Activated CD8-positive, alpha-beta memory T cell treated with anti-CD3 and anti-CD28 coated beads, Interleukin-2, amount 50 U/mL, for 4 hours (primary cell): ENCODE measurements around the gene CFAP65.

Experiments
- DNase-seq: peaks from one replicate; pipeline ENCODE4 v3.0.0-alpha.2; 2020

The CFAP65 gene

DNA sequence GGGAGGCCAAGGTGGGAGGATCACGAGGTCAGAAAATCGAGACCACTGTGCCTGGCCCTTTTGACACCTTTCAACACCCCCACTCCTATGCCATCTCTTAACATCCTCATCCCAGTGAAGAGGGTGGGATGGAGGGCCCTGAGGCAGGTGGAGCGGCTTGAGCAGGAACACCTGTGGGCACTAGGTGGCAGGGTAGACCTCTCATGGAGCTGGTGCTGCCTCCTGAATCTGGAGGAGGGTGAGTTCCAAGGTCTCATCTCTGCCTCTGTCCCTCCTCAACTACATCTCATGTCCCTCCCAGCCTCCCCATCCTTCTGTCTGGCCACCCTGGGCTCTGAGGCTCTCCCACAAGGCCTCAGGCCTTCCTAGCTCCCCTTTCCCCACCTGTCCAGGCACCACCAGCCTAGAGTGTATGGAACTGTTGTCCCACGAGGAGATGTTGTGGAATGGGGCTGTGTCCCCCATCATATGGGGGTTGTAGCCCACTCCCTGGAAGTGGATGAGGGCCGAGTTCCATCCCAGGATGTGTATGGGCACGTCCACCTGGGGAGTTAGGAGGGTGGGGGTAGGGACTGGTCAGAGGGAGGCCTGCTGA lies 31.1 kb downstream of the CFAP65 start:
- DNase-seq: no peak

DNA sequence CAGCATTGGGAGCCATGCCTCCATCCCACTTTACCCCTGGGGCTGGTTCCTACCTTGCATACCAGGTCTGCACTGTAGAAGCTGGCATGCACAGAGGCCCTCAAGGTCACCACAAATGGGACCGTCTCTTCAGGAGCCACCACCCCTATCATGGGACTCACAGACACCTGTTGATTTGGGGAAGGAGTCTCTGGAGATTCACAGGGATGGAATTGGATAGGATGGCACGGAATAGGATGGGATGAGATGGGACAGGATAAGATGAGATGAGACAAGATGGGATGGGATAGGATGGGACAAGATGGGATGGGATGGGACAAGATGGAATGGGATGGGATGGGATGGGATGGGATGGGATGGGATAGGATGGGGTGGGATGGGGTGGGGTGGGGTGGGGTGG lies 32.0 kb downstream of the CFAP65 start:
- DNase-seq: no peak

DNA sequence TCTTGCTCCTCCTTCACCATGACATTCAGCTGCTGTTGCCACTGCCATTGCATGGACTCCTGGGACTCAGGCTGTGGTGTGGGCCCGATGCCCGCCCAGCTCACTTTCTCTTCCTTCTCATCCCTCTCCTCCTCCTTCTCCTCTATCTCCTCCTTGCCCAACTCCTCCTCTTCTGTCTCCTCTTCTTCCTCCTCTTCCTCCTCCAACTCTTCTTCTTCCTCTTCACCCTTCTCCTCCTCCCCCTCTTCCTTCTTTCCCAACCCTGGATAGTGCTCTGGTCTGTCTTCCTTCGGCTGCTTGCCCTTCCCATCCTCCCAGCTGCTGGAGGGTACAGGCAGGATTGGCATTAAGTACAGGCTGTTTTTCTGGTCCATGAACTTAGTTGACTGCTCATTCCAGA lies 37.3 kb downstream of the CFAP65 start:
- DNase-seq: no peak

DNA sequence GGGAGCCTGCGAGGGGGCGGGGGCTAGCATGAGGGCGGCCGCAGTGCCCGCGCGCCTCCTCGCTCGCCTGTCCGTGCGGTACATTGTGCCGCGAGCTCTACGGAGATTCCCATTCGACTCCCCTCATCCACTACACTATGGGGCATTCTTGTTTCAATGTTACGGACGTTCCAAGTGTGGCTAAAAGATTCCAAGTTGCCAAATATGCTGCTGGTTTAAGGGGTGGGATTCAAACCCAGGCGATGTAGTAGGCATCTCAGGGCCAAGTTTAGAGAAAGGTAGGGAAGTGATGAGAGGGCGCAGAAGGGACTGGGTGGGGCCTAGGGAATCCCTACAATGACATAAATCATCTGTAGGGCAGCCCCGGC lies 38.1 kb downstream of the CFAP65 start:
- DNase-seq: no peak

DNA sequence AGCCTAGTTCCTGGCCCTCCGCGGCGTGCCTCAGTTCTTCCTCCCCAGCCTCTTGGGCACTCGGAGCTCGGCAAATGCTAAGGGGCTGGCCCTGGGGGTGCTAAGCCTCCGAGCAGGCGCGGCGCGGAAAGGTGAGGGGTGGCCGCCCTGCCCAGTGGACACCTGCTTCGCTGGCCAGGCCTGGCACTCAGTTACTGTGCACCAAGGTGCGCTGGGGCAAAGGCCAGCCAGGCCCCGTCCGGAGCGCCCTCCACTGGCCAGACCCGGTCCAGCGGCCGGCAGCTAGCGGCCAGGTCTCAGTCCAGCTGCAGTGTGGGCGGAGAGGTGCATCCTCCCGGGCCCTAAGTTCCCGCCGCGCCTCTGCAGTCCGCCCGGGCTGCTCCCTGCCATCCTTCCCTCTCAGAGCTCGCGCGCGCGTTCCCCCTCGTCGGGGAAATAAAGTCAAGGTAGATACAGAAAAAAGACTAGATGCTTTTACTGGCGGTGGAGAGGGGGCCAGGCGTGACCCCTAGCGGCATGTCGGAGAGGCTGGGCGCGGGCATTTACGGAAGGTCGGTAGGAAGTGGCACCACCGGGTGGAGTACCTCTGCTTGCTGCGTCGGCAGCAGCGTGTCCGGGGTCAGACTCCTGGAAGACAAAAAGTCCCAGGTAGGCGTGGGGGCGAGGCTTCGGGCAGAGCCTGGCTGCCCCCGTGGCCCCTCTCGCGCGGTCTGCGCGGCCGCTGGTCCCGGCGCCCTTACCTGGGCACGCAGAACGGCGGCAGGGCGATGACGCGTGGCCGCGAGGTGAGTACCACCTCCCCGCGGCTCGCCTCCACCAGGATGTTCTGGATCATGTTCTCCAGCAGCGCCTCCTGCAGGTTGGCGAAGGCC lies 38.7 kb downstream of the CFAP65 start:
- no peak for DNase-seq

DNA sequence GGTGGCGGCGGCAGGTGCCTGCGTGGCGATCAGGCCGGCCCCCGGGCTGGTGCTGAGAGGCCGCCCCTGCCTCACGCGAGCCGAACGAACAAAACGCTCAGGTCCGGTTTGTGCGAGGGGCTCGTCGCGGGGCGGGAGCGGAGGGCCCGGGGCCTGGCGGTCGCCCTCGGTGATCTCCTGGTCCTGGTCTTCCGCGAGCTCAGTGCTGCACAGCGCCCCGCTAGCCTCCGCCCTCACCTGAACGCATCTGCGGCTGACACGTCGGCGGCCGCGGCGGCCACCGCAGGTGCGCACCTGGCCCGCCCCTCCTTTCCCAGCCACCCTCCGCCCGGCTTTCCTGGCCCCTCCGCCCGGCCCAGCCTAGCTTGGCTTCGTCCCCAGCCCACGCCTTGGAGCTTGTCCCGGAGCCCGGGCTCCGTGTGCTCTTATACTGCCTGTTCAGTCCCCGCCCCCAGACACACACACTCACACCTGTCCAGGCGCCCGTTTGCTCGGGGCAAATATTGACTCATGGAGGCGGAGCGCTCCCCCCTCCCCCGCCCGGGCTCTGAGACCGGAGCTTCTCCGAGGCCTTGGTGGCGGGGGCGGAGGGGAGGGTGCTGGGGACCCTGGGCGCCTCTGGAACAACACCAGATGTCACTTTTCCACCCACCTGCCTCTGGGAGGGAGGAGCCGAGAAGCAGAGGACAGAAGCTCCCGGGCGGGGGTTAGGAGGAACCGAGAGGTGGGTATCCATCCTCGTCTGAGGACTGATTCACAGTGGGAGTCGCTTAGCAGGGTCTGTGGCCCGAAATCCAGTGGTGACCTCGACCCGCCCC lies 39.5 kb downstream of the CFAP65 start:
- DNase-seq: peak; percentile 59

DNA sequence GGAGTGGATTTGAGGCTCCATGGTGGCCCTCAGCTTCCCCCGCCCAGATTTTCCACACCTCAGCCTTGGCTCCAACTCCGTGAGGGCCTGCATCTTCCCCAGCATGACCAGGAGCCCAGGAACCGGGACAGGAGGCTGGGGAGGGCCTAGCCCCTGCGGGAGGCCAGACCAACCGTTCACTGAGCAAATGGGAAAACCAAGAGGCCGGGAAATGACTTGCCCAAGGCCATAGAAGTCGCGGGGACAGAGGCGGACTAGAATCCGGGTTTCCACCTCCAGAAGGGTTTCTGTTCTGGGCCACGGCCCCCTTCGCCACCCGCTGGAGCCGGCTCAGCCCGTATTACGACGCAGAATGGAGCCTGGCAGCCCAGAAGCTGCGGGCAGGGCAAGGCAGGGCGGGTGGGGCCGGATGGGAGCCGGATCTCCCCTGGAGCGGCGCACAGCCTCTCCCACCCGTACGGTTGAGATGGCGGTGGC lies 40.2 kb downstream of the CFAP65 start:
- no peak for DNase-seq

DNA sequence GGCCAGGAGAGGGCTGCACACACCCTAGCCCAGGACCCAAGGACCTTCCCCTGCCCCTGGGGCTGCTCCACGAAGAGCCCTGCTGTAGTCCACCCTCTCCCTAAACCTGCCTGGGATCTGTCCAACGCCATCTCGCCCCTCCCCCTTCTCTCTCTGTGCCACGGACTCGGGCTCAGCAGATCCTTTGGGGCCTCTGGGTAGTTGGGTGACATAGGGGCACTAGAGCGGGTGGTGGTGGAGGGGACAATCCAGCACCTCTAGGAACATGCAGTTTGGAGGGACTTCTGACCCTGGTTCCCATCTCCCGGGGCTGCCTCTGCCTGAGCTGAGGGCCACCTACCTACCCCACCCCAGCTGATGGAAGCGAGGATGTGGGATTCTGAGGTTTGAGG lies 40.8 kb downstream of the CFAP65 start:
- DNase-seq: no peak

DNA sequence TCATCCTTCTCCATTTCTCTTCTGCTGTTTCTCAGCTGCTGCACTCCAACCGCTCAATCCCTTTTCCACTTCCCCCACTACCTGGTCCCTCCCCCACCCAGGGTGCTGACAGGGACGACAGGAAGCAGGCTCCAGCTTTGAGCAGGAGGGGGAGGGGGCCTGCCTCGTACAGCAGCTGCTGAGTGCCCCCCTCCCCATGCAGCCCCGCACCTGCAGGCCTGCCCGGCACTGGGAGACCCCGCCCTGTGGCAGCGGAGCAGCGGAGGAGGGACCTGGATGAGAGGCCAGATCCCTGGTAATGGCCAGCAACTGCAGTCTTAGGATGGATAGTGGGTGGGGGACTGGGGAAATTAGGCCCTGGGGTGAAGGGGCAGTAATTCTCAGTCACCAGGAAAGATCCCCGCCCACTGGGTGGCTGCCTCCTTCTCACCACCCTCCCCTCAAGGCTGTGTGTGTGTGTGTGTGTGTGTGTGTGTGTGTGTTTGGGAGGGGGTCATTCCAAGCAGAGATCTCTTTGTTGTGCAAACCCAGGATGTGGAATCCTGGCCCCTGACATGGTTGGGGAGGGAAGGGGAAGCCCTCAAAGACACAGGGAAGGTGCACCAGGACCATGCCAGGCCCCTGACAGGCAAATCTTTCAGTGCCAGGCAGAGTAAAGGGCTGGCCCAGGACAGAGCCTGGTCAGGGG lies 41.3 kb downstream of the CFAP65 start:
- DNase-seq: no peak

DNA sequence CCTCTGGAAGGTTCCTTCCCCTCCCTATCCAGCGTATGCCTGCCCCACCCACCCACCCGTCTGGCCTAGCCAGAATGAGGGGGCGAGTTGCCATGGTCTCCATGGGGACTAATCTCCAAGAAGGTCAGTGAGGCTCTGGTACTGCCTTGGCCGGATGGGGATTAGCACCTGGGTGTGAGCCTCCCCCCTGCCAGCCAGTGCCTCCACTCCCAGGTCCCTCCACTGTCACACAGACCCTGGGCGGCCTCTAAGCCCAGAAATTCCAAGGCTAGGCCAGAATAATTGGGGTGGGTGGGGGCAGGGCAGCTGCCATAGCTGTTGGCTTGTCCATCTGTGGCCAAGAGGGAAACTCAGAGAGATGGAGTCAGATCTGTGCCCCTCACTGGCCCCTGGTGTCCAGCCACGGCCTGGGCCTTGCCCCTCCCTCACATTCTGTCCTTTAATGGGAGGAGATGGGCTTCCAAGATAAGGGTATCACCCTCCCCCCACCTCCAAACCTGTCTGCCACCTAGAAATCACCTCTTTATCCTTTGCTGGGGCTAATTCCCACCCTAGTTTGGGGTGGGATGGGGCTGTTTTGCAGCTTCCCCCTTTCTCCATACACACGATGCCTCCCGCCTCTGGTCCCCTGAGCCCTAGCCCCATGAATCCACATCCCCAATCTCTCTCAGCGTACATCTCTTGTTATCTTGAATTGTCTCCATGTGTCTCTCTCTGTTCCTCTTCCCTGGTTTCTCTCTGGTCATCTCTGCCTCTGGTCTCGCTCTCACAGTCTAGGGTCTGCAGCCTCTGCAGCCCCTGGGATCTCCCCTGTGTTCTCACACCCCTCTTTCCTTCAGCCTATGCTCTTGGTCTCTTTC lies 42.1 kb downstream of the CFAP65 start:
- no peak for DNase-seq

DNA sequence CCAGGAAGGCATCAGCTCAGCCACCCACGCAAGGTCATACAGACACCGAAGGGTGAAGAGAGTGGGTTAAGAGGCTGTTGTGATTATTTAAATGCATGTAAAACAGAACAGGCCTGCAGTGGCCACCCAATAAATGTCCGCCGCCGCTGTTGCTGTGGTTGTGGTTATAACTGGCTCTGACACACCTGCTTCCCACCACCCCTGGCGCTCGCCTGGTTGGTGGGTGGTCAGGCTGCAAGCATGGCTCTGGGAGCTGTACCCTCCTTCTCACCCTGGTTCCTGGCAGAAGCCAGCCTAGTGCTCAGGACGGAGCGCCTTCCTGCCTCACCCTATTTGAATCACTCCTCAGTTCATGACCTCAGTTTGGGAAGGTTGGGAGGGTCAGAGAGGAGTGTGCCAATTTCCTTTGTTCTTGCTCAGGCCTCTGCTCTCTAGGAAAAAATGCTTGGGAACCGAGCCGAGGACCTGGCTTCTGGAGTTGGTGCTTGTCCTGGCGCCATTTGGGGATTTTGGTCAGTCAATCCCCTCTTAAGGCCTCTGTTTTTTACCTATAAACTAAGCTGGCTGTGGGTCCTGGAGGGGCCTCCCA lies 42.8 kb downstream of the CFAP65 start:
- DNase-seq: no peak

DNA sequence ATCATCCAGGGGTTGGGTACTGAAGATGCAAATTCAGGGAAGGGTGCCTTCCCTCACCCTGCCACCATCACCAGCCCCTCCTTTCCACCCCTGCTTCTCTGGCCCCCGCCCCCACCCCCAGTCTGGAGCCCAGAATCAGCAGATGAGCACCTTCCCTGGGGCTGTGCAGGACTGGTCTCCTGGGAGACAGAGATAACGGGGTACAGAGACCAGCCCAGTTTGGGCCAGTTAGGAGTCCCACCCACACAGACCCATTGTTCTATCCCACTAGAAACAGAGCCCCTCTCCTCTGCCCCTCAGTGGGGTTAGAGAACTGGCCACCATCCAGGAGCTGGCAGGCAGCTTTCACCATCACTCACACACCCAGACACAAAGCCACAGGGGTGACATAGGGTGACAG lies 43.6 kb downstream of the CFAP65 start:
- DNase-seq: no peak

DNA sequence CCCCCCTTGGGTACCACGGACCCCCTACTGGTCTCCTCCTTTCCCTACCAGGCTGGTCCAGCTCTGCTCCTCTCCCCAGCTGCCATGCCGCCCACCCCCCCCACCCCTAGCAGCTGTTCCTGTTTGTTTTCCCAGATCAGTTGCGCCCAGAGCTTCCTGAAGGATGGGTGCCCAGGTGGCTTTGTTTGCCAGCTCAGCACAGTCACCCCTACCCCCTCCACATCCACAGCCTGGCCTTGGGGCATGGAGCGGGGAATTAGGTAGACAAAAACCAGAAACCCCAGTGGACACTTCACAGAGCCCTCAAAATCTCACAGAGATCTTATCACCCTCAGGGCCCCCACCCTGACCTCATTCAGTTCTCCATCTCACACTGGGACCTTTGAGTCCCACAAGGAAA lies 44.4 kb downstream of the CFAP65 start:
- no peak for DNase-seq

DNA sequence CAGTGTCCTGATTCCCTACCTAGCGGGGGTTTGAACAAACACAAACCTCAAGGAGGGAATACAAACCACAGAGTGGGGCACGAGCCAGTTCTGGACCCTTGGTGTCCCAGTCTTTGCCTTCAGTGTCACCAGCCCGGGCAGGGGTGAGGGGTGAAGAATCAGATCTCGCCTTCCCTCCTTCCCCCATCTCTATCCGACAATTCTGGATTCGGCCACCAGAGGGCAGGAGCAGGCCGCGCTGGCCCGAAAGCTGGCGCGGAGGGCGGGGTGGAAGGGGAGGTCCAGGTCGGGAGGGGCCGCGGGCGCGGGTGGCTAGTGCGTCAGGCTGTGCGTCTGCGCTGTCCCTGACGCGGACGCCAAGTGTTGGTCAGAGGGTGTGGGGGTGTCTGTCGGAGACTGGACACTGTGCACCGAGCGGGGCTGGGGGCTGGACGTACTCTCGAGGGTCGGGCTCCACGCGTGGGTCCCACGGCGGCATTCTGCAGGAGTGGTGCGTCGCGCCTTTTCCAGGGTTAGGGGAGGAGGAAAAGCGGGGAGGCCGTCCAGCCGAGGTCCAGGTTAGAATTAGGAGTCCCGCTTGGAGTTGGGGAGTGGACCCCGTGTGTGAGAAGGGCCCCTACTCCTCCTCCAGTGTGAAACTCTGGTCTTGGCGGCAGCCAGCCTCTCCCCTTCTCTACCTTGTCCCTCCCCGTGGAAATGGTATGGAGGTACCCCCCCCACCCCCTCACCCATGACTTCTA lies 45.2 kb downstream of the CFAP65 start:
- peak; percentile 79 for DNase-seq

DNA sequence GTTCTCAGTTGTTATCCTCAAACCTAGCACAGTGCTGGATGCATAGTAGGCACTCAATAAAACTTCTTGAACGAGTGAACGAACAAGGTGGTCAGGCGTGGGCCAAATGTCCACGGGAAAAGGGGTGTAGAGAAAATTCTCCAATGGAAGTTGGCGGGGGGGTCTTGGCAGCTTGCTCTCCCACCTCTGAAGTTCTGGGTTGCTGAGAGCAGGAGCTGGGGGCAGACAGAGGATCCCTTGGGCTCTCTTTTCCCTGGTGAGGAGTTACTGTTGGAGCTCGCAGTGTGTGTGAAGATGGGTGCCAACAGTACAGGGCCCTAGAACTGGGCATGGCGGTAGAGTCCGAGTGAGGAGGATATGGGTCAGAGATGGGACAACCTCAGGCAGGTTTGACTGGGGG lies 45.8 kb downstream of the CFAP65 start:
- no peak for DNase-seq

DNA sequence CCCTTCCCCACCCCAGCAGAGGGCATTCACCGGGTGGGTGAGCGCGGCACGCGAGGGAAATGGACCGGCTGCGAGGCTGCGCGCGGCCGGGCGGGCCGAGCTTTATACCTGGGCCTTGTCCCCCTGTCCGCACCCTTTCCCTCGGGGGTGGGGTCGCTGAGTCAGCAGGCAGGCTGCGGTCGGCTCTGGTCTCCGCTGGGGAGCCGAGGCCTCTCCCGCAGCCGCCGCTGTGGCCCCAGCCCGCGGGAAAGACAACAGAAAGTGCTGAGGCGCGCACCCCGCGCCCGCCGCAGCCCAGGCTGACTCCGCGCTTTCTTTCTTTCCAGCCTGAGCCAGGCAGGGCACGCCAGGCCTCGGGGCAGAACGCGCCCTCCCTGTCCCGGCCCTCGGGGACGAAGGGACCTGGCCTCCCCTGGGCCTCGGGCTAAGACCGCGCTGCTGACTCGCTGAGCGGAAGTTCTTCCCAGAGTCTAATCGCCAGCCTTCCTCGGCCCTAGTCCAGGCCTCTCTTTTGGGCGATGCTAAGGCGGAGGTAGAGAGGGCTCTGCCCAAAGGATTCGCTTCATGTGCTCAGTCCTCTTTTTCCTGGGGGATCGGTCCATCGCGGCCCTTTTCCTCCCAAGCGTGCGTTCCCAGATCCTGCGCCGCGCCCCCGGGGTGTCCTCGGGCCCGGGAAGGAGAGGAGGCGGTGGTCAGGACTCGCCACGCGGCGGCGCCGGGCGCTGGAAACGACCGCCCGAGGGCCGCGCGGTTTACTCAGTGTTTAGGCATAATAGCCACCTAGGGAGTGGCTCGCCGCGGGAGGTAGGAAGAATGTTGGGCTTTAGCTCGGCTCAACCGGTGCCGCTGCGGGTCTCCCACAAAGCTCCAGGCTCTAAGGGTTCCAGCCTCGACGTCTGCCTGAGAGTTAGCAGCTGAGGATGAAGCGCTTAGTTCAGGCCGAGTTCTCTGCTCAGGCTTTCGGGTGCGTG lies 47.7 kb downstream of the CFAP65 start, which contains the start of gene CRYBA2:
Gene CRYBA2, minus strand, starts transcription at position 78 of the 971 bp plus-strand sequence. CDS start 246 bp downstream, outside the sequence.
- no peak for DNase-seq

DNA sequence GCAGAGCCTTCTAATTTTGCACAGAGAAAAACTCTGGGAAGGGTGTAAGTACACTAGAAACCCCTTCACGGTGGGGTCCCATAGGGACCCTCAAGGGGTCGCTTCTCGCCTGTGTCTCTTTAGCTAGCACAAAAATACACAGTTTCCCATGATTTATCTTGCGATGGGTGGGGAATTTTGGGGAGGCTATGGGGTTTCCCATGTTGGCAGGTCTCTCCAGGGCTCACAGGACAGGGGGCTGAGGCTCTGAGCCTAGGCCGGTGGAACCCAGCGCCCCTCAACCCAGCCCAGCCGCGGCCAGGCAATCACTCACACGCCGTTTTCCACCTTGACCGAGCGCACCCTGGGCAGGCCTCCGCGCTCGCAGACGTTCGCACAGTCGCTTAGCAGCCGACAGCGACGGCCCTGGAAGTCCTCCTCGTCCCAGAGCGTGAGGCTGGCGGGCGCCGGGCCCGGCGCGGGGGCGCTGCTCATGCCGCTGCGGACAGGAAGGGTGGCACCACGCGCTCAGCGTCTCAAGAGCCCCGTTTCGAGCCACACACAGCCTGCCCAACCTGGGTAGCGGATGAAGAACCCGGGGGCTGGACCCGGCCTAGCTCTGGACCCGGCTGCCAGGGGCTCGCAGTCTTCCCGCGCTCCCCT lies 48.5 kb downstream of the CFAP65 start:
- DNase-seq: no peak

DNA sequence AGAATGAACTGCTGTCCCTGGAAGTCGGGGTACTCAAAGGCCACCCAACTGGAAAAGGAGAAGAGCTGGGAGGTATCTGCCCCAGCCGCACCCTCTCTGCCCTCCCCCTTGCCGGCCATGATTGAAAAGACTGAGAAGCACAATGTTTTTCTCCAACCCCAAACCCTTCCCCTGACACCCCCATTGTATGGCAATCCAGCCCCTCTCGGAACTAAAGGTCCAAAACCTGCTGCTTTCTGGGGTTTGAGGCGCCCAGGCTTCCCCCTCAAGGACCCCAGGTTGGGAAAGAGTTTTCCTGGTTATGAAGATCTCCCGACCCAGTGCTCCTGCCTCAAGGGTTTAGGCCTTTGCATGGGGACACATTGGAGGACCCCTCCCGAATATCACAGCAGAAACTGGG lies 49.1 kb downstream of the CFAP65 start:
- no peak for DNase-seq

DNA sequence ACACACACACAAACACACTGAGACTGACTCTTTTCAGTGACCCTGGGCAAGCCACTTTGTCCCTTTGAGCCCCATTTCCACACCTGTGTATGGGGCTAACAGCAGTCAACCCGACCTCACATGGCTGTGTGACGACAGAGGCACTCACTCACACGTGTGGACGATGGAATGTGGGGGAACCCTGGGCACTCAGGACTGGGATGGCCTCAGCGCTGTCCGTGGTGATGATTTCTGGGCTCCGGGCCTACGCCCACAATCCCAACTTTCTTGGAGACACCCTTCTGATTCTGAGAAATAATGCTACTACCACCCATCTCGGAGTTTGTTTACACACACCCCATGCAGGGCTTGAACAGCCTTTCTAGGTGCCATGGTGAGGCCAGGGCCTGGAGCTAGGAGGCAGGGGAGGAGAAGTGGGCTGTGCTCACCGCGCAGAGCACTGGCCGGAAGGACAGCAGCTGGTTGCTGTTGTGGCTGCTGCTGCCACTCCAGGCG lies 49.6 kb downstream of the CFAP65 start:
- DNase-seq: no peak
